HG02623 (cell line): ENCODE data around the gene PSMG4.

Experiments used
- ATAC-seq: cut with Tn5 transposase; IDR thresholded peaks from one replicate; pipeline ENCODE4 v1.9.1; 2021; ENCODE audit warnings: moderate library complexity; ENCODE audit not compliant: unreplicated experiment

Gene PSMG4

DNA sequence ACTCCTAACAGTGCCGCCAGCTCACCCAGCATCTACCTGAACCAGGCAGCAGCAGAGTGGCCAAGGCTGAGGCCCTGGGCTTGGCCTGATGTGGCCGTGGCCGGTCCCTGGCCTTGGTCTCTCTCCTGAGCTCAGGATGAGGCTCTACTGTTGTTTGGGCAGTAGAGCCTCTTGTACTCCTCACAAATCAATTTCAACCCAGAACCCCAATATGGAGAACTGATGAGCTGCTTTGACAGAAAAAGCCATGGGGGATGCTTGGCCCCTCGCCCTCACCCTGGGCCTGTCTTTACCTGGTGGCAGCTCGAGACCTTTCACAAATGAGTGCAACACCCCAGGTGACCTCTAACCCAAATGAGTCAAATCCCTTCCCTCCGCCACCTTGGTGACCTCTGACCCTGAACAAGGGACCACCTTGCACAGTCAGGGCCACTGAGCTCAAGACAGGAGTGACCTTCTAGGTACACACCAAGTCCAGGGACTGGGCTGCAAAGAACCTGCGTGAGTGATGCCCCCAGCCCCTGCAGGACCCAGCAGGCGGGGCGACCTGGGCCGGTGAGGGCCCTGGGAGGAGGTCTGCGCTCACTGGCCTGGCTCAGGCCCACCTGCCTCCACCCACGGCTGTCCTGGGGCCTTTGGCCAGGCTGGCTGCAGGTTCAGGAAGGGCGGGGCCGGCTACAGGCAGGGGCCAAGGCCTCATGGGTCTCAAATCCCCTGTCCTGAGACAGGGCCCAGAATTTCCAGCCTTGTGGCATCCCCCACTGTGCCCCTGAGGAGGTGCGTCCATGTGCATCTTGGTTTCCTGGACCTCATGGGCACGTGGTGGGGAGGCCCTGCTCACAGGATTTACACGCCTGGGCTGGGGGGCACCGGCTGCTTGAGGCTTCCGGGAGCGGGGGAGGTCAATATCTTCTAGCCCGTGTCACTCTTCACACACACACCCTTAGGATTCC, 30.2 kb downstream of the PSMG4 start:
- no peak for ATAC-seq

DNA sequence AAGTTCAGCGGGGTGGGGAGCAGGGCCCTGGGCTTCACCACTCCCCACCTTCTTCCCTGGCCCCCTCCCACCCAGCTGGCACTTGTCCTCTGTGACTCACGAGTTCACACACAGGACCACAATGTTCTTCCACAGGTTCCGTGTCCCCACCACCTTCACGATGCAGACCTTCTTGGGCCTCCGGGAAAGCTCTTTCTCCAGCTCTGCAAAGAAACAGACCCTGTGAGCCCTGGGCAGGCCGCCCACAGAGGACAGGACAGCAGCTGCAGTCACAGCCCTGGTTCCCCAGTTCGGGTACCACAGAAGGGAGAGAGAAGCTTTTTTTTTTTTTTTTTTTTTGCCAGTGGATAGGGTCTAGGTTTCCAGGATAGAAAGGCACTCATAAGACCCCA, 30.9 kb downstream of the PSMG4 start:
- no peak for ATAC-seq

DNA sequence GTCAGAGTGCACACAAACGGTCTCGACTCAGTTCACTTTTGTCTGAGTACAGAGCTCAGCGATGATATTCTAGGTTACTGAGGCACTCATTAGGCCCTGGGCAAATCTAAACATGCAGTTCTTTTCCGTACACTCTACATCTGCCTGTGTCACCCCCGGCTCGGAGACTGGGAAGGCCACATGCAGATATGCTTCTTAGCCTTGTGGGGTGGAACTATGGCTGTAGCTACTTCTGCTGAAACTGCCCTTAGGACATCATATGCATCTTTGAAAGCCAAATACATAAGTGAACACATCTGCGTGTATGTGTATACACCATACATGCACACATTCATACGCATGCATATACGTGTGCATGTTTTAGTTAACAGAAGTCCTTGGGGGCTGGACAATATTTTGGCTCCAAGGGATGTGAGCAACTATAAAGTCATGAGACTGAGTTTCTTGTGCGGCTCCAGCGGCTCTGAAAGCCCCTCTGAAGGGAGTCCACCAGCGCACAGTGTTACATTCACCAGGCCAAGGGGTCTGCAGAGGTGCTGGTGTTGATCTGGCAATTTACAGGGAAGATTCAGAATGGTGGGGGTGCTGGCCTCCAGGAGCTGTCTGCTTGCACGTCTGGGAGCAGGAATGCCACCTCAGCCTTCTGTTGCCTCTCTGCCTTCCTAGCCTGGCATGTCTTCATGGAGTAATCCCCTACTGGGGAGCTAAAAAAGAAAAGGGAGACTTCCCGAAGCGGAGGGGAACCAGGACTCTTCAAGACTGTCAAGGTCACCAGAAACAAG, 31.6 kb downstream of the PSMG4 start:
- no peak for ATAC-seq

DNA sequence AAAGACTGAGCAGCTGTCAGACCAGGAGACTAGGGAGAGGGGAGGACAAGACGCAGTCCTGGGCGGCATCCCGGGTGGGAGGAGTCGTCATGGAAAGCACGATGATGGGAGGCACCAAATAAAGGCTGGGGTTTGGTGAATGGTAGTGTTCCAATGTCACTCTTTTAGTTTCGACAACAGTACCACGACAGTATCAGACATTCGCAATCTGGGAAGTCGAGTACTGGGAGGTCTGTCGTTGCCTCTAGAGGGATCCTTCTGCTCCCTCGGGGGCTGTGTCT, 32.1 kb downstream of the PSMG4 start:
- ATAC-seq = no peak

DNA sequence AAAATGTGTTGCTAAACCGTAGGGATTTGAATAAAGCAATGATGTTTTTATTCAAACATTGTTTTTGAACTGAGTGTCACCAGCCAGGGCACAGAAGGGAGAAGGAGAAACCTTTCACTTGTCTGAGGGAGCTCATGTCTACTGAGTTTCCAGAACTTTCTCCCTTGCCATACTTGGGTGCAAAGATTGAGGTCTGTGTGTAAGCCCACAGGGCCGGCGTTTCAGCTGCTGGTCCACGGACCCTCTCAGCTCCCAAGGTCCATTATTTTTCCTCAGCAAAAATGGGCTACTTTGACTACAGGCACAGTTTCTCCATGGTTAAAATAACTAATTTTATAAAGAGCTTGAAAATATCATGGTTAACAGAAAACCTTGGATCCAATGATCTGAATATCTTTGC, 32.6 kb downstream of the PSMG4 start:
- ATAC-seq = no peak

DNA sequence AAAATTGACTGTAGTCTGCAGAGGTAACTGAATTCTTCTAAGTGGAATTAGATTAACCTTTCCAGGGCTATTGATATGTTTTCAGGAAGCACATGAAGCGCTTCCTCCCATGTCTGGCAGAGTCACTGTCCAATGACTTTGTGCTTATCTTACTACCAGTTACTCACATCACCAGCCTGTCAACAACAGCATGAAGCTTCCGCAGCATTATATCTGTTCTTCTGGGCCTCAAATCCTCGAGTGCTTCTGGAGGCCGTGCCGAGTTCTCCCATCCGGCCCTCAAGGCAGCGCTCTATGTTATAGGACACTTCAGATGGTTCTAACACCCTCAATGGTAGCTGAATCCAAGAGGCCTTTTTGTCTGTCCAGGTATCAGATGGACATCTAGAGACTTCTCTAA, 33.2 kb downstream of the PSMG4 start:
- no peak for ATAC-seq

DNA sequence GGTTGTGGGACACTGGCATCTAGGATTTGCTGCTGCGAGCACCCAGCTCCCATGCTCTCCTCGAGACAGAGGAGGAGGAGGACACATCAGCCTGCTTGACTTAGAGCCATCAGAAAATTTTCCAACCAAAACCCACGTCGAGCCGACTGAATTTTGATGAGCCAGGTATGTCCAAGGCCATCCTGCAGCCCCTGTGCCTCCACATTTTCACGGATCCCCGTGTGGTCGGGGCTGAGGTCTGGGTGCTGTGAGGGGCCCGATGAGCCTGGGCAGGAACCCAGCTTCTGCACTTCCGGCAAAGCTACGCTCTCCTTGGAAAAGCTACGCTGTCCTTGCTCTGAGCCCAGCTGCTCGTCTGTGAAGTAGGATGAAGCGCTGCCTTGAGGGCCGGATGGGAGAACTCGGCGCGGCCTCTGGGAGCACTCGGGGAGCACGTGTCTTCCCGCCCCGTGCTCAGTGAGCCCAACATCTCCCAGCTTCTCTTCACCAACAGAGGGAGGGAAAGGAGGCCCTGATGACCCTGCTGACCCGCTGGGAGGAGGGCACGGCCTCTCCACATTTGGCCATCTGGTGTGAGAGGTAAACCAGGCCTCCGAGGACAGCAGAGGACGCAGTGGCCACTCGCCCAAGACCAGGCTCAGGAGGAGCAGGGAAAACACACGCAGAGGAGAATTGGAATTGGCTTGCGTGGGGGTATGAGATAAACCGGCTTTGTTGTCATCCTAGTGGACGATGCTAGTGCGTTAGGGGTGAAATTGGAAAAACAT, 33.9 kb downstream of the PSMG4 start:
- ATAC-seq = no peak

DNA sequence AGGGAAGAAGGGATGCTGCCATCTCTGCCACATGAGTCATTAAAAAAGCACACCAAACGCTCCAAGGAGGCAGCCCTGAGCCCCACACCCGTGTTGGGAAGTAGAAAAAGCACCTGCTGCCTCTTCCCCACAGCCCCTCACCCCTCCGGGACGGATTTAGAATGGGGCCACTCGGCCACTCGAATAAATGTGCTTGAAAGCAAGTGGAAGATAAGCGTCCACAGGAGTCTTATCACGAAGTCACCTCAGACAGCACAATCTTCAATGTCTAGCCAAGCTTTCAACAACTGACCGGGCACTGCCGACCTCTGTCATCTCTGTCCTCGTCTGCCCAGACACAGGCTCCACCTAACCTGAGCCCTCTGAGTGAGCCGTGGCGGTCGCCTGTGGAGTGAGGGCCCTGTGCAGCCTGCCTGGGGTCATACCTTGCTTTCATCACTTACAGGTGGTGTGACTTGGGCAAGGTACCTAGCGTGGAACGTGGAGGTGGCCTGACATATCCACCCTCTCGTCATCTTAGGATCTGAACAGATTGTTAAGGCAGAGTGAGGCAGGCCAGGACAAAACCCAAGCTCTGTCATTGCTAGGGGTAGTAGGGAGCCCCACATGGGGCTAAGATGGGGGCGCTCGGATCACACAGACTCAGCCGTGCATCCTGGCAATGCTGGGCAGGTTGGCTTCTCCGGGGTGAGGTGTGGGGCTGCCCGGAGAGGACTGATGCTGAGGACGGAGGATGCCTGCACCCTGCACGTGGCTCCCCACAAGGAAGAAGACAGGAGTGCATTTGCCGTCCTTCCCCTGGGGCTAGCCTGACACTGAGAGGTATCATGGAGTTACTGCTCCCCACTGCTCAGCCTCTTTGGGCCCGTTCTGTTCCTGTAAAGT, 34.8 kb downstream of the PSMG4 start:
- no peak for ATAC-seq

DNA sequence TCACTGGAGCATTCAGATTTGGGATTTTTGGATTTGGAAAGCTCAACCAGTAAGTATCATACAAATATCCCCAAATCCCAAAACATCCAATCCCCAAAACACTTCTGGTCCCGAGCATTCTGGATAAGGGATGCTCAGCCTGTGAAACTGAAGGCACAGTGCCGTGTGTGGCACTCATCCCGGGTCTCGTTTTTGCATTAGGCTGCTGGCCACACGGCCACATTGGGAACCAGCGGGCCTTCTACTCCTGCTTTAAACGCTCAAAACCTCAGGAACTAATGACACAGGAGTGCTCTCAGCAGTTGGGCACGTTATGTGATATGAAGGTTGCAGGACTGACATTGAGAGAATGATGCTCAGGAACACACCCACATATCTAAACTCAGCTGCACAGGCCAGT, 35.6 kb downstream of the PSMG4 start:
- no peak for ATAC-seq

DNA sequence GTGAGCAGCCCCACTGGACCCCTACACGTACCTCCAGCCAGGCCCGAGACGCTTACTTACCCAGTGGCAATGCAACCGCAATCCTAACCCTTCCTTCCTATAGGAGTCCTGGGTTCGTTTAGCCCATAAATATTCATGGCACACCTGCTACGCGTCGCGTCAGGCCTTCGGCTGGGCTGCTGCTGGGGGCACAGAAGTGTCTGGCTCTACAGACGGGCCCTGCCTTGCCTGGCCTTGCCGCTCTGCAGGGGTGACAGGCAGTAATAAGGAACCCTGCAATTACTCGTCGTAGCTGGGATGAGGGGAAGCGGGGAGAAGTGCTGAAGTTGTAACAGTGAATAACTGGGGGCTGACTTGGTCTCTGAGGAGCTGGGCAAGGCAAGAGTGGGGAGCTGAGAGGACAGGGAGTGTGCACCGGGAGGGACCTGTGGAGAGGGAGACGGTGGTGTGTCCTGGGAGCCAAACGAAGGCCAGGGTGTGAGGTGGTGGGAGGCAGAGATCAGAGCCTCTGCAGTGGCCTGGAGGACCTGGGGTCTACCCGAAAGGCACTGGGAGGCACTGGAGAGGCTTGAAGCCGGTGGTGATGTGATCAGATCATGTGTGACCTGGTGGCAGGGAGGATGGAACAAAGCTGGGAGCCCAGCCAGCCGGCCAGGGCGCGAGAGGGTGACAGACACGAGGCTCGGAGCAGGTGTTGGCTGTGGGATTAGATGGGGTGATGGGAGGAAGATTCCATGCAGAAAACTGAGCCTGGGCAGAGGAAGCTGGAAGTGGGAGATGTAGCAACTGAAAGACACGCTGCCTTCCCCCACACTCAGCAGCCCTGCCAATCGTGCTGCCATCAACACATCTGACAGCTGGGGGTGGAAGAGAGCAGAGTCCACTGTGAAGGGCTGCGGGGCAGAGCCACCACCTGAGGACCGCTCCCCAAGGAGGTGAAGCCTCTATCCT, 36.4 kb downstream of the PSMG4 start:
- no peak for ATAC-seq

DNA sequence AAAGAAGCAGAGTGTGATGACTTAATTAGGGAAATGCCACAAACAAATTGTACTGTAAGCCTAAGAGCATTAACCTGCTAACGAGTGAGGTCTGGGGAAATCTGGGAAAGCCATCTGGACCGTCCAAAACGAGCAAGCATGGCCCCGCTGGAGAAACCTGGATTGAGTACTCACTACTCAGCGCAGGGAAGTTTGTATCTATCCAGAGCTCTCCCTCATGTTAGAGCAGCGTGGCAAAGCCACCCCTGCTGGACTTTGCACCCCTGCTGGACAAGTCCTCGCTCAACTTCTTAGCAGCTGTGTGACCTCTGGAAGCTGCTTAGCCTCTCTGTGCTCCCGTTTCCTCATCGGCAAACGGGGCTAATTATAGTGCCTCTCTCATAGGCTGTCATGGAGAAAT, 37.3 kb downstream of the PSMG4 start:
- no peak for ATAC-seq

DNA sequence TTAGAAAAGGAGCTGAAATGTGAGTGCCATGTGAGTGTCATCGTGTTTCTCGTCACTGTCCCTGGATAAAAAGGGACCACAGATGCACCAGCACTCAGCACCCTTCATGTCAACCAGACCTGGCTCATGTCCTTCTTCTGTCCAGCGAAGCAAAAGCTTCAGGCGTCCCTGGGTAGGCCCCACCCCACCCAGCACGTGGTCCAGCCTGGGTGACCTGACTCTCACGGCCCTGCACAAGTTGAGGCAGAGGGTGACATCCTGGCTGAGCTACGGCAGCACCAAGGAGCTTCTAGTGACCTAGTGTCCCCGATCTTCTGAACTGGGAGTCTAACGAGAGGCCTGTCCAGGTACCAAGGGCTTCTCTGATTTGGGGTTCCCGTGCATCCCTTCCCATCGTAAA, 37.8 kb downstream of the PSMG4 start:
- ATAC-seq = no peak

DNA sequence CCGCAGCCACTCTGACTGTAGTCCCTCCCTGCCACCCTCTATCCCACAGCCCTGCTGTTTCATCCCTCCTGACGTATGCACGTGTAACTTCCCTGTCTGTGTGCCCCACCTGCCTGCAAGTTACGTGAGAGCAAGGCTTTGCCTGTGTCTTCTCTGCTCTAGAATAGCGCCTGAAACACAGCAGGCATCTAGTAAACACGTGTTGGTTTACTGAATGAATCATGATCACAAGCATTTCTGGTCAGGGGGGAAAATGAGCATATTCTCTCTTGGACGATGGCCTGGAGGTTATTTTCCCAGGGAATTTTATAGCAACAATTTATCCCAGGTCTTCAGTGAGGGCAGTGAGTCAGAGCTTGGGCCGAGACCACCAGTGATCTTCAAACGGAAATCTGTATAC, 38.3 kb downstream of the PSMG4 start:
- no peak for ATAC-seq

DNA sequence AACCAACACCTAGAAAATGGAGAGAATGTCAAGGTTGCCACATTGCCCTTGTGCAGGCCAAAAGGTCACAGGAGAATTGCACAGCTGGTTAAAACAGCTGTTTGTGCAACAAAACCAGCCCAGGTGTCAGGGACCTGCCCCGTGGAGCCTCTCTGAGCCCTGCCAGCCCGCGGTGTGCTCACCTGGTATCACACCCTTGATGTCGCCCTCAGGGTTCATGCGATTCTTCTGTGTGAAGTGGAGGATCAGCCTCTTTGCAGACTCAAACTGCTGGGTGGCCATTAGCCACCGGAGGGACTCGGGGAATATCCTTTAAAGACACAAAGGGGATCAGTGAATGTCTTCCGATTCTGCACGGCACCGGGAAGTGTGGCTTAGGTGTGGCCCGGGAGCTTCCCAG, 39.2 kb downstream of the PSMG4 start:
- ATAC-seq = no peak

DNA sequence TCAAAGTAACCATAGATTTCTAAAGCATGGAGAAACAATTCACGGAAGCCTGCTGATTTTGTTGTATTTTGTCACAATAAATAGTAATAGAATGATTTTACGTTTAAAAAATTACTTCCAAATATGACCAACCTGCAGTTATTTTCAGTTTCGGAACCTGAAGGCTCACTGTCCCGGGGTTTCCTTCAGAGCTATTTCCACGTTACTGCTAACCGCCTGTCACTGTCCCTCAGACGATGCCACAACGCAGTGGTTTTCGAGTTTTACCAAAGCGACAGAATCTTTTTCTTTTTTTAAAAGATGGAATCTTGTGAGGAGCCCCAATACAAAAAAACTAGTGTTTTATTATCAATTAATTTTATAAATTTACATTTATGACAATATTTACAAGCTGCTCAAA, 40.5 kb downstream of the PSMG4 start:
- ATAC-seq = no peak

DNA sequence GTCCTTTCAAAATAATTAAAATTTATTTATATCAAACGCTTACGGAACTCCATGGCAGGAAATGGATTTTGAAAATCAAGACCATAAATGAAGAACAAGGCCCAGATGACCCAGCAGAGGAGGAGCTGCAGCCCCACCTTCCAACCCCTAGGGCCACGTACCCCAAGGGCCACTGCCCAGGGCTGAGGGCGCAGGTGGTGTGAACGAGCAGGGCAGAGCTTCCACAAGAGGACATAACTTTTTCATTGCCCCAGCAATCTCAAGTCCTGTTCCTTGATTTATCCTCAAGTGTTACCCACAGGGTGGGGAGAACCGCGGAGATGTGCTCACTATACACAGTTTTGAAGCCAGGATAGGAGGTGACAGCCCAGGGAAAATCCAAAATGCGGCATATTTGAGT, 42.8 kb downstream of the PSMG4 start:
- no peak for ATAC-seq

DNA sequence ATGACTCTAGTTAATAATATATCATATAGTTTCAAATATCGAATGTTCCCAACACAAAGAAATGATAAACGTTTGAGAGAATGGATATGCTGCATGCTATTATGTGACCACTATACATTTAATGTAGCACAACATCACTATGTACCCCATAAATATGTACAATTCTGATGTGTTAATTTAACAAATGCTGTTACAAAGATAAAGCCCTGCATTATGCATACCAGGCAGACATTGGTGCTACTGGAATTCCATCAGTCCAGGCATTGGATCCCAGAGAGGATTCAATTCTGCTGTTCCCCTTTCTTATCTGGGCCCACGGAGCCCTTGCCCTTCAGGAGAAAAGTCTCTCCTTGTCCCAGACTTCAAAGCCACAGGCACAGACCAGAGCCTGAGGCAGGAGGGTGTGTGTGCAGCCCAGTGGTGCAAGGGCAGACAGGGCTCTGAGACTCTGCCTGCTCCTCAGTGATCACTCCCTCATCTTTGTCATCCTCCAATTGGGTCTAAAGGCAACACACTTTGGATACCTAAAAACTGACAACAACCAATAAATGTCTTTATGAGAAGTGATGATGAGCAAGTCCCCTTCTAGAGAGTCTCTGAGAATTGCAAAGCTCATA, 45.2 kb downstream of the PSMG4 start:
- ATAC-seq = no peak

DNA sequence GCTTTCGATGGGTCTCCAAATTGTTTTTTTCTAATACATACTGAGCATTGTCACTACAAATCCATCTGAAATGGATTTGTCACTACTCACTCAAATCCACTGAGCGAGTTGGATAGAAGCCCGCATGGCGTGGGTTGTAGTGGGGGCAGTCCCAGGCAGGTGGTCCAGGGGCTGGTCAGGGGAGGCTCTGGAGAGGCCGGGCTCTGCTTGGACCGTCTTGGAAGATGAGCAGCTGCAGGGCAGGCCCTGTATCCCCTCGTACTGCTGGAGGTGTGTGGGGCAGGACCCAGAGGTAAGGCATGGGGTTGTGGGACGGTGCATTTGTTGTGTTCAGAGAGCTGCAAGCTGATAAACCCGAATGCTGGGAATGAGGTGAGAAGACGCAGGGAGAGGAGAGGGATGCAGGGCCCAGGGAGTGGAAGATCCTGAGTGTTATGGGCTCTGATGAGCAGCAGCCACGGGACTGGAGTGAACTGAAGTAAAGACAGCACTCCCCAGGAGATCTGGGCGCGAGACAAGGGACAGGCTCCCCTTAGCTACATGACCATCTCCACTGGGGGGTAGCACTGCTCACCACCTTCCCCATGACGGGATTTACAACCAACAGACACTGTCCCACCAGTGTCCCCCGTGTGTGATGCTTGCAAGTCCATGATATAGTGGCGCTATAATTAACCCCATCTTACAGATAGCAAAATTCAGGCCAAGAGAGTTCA, 45.9 kb downstream of the PSMG4 start:
- no peak for ATAC-seq

DNA sequence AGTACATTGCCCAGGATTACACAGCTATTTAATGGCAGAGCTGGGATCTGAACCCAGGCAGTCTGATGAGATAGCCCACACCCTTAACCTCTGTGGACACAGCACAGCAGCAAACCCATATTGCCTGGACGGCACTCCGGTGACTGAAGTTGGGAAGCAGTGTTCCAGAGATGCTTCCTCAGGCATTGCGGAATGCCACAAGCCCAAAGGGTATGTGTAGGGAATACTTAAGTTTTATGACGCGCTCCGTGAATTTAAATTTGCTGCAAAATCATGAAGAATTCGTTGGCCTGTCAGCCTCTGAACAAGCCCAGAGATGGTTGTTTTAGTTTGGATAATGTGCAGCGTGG, 46.4 kb downstream of the PSMG4 start:
- no peak for ATAC-seq
